ENCODE results near the gene SELPLG.
"Not testable (repeated sequence)": the region's sequence is repeated elsewhere in the genome, so short reads cannot be mapped to it uniquely, and the experiment has no call there.

SELPLG gene

DNA sequence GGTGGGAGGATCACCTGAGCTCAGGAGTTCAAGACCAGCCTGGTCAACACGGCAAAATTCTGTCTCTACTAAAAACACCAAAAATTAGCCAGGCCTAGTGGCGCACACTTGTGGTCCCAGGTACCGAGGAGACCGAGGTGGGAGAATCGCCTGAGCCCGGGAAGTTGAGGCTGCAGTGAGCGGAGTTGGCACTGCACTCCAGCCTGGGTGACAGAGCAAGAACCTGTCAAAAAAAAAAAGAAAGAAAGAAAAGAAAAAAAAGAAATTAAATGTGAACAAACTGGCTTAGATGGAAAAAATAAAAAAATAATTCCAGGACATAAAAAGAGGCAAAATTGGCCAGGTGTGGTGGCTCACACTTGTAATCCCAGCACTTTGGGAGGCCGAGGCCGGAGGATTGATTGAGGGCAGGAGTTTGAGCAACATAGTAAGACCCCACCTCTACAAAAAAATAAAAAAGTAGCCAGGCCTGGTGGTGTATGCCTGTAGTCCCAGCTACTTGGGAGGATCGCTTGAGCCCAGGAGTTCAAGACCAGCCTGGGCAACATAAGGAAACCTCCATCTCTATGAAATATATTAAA is 39.3 kb downstream of the SELPLG start:
- no peaks in the 10 kb centered on the region for H3K36me3 ChIP-seq
- no peaks in the 10 kb centered on the region for H4K20me1 ChIP-seq
- no peak for TF ChIP-seq Cebpa-rat (IDR thresholded peaks at IDR 0.05)
- no peaks in the 10 kb centered on the region for H3K27me3 ChIP-seq
- no peak overlapping the region for H3K4me2 ChIP-seq
- H3K9ac ChIP-seq: no peak overlapping the region
- peaks cover 24% of the 10 kb centered on the region for H3K4me1 ChIP-seq
- no peaks in the 10 kb centered on the region for H3K9me3 ChIP-seq
- no peak overlapping the region for H3K4me3 ChIP-seq
- H3K27ac ChIP-seq: no peak overlapping the region

DNA sequence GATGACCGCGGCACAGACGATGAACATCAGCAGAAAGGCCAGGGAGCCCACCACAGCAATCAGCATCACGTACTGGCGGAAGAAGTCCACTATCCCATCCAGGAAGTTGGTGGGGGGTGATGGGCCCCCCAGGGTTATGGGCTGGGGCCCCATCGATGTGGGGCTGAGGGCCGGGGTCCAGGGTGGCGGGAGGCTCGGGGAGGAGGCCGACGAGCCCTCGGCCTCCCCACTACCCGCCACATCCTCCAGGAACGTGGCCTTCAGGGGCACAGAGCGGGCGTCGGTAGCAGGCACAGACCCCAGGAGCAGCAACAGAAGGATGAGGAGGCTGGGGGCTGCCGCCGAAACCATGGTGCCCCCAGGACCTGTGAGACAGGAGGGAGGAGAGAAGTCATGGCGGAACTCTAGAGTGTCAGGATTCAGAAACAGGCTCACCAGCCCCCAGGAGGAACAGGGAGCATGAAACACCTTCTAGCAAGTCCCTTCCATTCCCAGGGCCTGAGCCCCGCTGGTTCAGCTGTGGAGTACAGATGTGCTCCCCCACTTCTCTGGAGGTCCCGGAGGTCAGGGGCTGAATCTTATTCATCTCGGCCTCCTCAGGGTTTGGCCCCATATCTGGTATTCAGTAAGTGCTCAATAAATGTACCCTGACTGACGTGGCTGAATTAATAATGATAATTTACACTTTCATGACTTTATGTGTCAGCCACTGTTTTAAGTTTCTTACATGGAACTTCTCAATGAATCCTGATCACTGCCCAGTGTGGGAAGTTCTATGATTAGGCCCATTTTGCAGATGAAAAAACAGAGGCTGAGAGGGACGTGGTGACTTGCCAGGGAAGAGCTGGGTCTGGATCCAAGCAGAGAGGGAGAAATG is 41.4 kb downstream of the SELPLG start:
- H3K27me3 ChIP-seq: no peaks in the 10 kb centered on the region
- H3K4me1 ChIP-seq: peaks cover 22% of the 10 kb centered on the region
- H4K20me1 ChIP-seq: no peaks in the 10 kb centered on the region
- no peak overlapping the region for H3K27ac ChIP-seq
- no peak for TF ChIP-seq Cebpa-rat (IDR thresholded peaks at IDR 0.05)
- H3K4me3 ChIP-seq: no peak overlapping the region
- H3K9ac ChIP-seq: no peak overlapping the region
- no peaks in the 10 kb centered on the region for H3K36me3 ChIP-seq
- H3K4me2 ChIP-seq: no peak overlapping the region
- H3K9me3 ChIP-seq: no peaks in the 10 kb centered on the region

DNA sequence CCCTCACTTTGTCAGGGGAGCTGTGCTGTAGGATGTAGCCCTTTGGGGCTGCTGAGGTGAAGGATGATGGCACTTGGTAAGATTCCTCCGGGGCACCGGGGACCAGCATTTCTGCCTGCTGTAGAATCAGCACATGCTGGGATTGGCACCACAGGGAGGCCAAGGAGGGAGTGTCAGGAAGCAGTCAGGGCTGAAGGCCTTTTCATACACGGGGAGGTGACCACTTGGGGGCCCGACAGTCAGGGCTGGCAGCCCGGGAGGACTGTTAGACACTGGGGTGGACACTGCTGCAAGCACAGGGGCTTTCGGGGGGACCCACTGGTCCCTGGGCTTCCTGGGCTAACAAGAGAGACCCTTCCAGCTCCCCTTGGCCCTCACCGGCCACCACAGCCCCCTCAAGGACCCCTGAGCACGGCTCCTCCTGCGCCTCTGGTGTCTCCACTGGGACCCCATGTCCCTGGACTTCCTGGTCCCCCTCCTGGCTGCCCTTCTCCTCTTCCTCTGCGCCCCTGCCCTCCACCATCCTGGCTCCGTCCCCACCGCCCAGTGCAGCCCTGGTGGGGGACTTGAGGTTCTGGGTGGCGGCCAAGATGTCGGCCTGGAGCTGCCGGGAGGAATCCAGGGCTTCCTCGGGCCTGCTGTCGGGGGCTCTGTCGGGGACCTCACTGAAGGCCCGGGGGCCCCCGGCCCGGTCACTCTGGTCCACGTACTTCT is 42.3 kb downstream of the SELPLG start:
- Histone ChIP-seq H4K20me1 (no peaks in the 10 kb centered on the region), H3K9me3 (no peaks in the 10 kb centered on the region), H3K4me2 (no peak overlapping the region), H3K27me3 (no peaks in the 10 kb centered on the region), H3K36me3 (no peaks in the 10 kb centered on the region), H3K4me3 (no peak overlapping the region), H3K4me1 (peaks cover 13% of the 10 kb centered on the region), H3K27ac (no peak overlapping the region), H3K9ac (no peak overlapping the region)
- no peak for TF ChIP-seq Cebpa-rat (IDR thresholded peaks at IDR 0.05)

DNA sequence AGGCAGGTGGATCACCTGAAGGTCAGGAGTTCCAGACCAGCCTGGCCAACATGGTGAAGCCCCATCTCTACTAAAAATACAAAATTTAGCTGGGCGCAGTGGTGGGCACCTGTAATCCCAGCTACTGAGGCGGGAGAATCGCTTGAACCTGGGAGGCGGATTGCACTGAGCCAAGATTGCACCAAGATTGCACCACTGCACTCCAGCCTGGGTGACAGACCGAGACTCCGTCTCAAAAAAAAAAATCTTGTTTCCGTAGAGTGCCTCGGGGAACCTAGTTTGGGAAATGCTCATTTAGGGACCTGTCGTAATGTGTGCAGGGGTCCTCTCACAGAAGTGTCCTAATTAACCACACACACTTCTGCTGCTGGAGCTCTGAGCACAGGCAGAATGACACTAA is 43.2 kb downstream of the SELPLG start:
- not testable (repeated sequence) for H3K9me3 ChIP-seq, H3K36me3 ChIP-seq, H4K20me1 ChIP-seq, H3K9ac ChIP-seq, H3K27me3 ChIP-seq, H3K4me3 ChIP-seq, H3K27ac ChIP-seq, H3K4me2 ChIP-seq
- peaks cover 13% of the 10 kb centered on the region for H3K4me1 ChIP-seq

DNA sequence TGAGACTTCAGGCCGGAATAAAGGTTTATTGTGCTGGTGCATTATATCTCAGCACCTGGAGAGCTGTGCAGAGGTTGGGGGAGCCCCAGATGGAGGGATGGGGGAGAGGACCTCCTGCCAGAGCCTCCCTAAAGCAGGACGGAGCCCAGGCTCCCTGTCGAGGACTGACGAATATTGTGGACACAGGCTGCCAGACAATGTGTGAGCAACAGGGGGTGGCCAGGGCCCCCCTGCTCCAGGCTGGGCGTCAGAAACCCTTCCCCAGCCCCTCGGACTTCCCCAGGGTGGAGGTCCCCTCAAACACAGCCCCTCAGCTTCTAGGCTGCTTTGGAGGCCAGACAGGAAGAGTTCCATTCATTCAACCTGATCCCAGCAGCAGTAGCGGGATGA is 43.9 kb downstream of the SELPLG start:
- no peak for TF ChIP-seq Cebpa-rat (IDR thresholded peaks at IDR 0.05)
- peaks cover 13% of the 10 kb centered on the region for H3K4me1 ChIP-seq
- no peaks in the 10 kb centered on the region for H3K9me3 ChIP-seq
- no peak overlapping the region for H3K4me3 ChIP-seq
- H3K27ac ChIP-seq: no peak overlapping the region
- no peak overlapping the region for H3K4me2 ChIP-seq
- H3K9ac ChIP-seq: no peak overlapping the region
- H3K27me3 ChIP-seq: no peaks in the 10 kb centered on the region
- no peaks in the 10 kb centered on the region for H3K36me3 ChIP-seq
- H4K20me1 ChIP-seq: no peaks in the 10 kb centered on the region

DNA sequence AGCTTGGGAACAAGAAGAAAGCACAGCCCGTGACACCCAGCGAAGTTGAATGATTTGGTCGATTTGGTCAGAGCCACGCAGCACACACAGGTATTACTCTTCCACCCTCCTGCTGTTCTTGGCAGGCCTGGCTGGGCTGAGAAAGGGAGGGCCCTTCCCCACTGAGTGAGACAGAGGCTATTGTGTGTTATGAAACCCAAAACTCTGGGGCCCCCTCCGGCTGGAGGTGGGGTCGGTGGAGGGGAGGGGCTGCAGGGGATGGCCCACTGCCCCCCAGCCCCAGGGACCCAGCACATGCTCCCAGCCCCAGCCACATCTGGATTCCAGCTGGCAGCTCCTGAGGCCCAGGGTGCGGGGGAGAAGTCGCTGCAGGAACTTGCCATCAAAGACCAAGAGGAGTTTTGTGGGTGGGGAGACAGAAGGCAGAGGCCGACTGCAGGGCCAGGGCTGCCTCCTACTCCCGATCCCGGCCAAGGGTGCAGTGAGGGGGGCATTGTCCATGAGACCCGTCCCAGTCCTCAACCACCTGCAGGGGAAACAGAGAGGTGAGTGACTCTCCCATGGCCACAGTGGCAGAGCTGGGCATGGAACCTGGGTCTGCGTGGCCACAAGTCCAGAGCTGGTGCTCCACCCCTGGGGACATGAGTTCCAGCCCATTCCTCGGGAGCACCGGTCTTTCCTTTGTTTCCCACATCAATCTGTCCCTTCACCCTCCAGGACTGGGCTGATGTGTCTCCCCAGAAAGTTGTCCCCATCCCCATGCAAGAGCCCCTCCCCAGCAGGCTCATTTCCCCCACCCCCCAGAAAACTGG is 44.5 kb downstream of the SELPLG start:
- Histone ChIP-seq H3K36me3 (no peaks in the 10 kb centered on the region), H3K27me3 (no peaks in the 10 kb centered on the region), H3K9me3 (no peaks in the 10 kb centered on the region), H3K27ac (no peak overlapping the region), H3K4me2 (peak overlapping the region; percentile 61), H3K9ac (peak overlapping the region; percentile 50; the same call in 1 of the 2 replicates), H3K4me3 (no peak overlapping the region), H3K4me1 (peaks cover 16% of the 10 kb centered on the region), H4K20me1 (no peaks in the 10 kb centered on the region)
- no peak for TF ChIP-seq Cebpa-rat (IDR thresholded peaks at IDR 0.05)

DNA sequence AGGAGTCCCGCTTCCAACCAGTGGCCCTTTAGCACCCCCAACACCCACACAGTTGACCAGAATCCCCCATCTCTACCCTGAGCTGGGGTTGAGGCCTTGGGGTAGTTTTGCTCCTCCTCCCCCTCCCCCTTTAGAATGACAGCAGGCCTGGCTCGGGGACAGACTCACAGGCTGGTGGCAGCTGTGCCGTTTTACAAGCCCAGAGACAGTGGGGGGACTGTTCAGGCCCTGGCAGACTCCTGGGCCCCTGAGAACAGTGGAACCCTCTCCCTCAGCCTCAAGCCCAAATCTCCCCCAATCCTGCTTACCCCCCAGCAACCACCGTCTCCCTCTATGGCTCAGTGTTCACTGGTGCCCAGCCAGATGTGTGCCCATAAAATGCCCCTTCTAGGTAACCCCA is 45.9 kb downstream of the SELPLG start:
- Histone ChIP-seq H3K4me2 (no peak overlapping the region), H3K36me3 (no peaks in the 10 kb centered on the region), H3K27ac (no peak overlapping the region), H4K20me1 (no peaks in the 10 kb centered on the region), H3K4me1 (peaks cover 30% of the 10 kb centered on the region), H3K27me3 (no peaks in the 10 kb centered on the region), H3K9me3 (no peaks in the 10 kb centered on the region), H3K4me3 (no peak overlapping the region), H3K9ac (no peak overlapping the region)
- no peak for TF ChIP-seq Cebpa-rat (IDR thresholded peaks at IDR 0.05)

DNA sequence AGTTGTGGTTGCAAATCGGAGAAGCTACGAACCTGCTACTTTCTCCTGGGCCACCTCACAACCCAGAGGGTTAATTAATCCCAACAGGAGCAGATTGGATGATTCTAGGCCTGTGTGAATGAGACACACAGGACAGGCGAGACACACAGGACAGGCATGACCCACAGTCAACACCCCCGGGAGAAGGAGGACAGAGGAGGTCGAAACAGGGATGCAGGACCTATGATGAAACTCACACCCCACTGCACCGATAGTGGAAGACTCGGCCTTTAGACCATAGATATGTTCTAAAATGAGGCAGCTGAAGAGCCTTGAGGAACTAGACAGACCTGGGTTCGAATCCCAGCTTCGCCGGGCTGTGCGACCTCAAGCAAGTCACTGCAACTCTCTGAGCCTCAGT is 47.4 kb downstream of the SELPLG start:
- no peaks in the 10 kb centered on the region for H3K9me3 ChIP-seq
- H4K20me1 ChIP-seq: no peaks in the 10 kb centered on the region
- H3K27me3 ChIP-seq: no peaks in the 10 kb centered on the region
- no peak overlapping the region for H3K9ac ChIP-seq
- H3K4me2 ChIP-seq: no peak overlapping the region
- H3K36me3 ChIP-seq: no peaks in the 10 kb centered on the region
- TF ChIP-seq Cebpa-rat (IDR thresholded peaks at IDR 0.05): no peak
- H3K4me1 ChIP-seq: peaks cover 37% of the 10 kb centered on the region
- no peak overlapping the region for H3K27ac ChIP-seq
- H3K4me3 ChIP-seq: no peak overlapping the region

DNA sequence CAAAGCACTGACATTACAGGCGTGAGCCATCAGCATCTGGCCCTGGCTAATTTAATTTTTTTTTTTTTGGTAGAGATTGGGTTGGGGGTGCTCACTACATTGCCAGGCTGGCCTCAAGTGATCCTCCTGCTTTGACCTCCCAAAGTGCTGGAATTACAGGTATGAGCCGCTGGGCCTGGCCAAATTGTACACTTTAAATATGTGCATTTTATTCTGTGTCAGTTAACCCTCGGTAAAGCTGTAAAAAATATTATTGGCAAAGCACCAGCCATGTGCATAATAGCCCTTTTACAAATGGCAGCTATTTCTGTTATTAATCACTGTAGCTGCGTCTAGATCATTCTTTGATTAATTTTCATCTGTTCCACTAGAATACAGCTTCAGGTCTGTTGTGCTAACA is 47.8 kb downstream of the SELPLG start:
- Histone ChIP-seq H3K9ac (no peak overlapping the region), H3K36me3 (no peaks in the 10 kb centered on the region), H3K4me3 (no peak overlapping the region), H3K4me2 (no peak overlapping the region), H3K27me3 (no peaks in the 10 kb centered on the region), H4K20me1 (no peaks in the 10 kb centered on the region), H3K27ac (no peak overlapping the region), H3K4me1 (peaks cover 37% of the 10 kb centered on the region), H3K9me3 (no peaks in the 10 kb centered on the region)
- TF ChIP-seq Cebpa-rat (IDR thresholded peaks at IDR 0.05): no peak
